K562 (cell line): ENCODE results near the gene ZMIZ1. TPM values are rescaled to one million over a fixed set of nuclear protein-coding genes. Genes with fewer than 3 reads are reported as not detected.

Source experiments
- BDP1 ChIP-seq: IDR thresholded peaks from 3 replicates; pipeline ENCODE4 v1.6.1; 2011; ENCODE audit not compliant: insufficient read length, insufficient read depth
- CAMTA2 ChIP-seq: fragments of 250-450 bp; sonication (Bioruptor Pico); conservative IDR thresholded peaks from 2 replicates; pipeline ENCODE4 v1.5.1; 2022
- CHD4 ChIP-seq: fragments of 200-600 bp; sonication (generic); IDR thresholded peaks from 3 replicates; pipeline ENCODE4 v1.6.1; 2012; ENCODE audit warnings: low read depth, mild to moderate bottlenecking, mixed read lengths, low read length, inconsistent platforms; ENCODE audit not compliant: insufficient read depth, insufficient replicate concordance, poor library complexity, severe bottlenecking
- JUN ChIP-seq, 2 experiments: sonication (generic) in 1 of 2; formaldehyde crosslinking in 1 of 2; IDR thresholded peaks; 2 replicates each; pipeline versions ENCODE4 v1.6.1 to v1.8.0; 2012 to 2022; ENCODE audit warnings: borderline replicate concordance in 2 of 2, mild to moderate bottlenecking in 2 of 2, improper control_type of control experiment in 1 of 2, low read depth in 1 of 2, low read length in 1 of 2, missing genetic modification reagents in 1 of 2
- LEF1 ChIP-seq: fragments of 450-650 bp; IDR thresholded peaks from 2 replicates; pipeline ENCODE4 v1.6.1; 2016; ENCODE audit warnings: mild to moderate bottlenecking
- MED1 ChIP-seq: sonication (generic); formaldehyde crosslinking; IDR thresholded peaks from 2 replicates; pipeline ENCODE4 v1.8.1; 2023; ENCODE audit warnings: missing genetic modification reagents, borderline replicate concordance
- NR2C2 ChIP-seq, 2 experiments: fragments of 200-800 bp in 1 of 2; sonication (Bioruptor generic) in 1 of 2; sonication (generic) in 1 of 2; formaldehyde crosslinking in 1 of 2; IDR thresholded peaks; 2 replicates each; pipeline versions ENCODE4 v1.6.1 to v1.8.0; 2016 to 2022; ENCODE audit warnings: mild to moderate bottlenecking in 1 of 2, missing compliant biosample characterization in 1 of 2, missing genetic modification characterization in 1 of 2, missing genetic modification reagents in 1 of 2
- PCBP2 ChIP-seq: fragments of 200-400 bp; formaldehyde crosslinking; IDR thresholded peaks from 2 replicates; pipeline ENCODE4 v1.6.1; 2018; ENCODE audit warnings: low read length, low read depth, mild to moderate bottlenecking, moderate library complexity; ENCODE audit not compliant: poor library complexity, severe bottlenecking
- POLR2H ChIP-seq: IDR thresholded peaks from 2 replicates; pipeline ENCODE4 v1.6.1; 2016; ENCODE audit warnings: missing genetic modification characterization, low read depth, mild to moderate bottlenecking, control low read depth, missing compliant biosample characterization, moderate library complexity
- RAD21 ChIP-seq, 2 experiments: fragments of 250-450 bp in 1 of 2; fragments of 450-650 bp in 1 of 2; sonication (Bioruptor Pico) in 1 of 2; formaldehyde crosslinking in 1 of 2; IDR thresholded peaks in 1 of 2; conservative IDR thresholded peaks in 1 of 2; 2 replicates each; pipeline versions ENCODE4 v1.4.0 to v1.8.0; 2020 to 2022; ENCODE audit warnings: mild to moderate bottlenecking in 2 of 2, moderate library complexity in 1 of 2
- RB1 ChIP-seq: fragments of 450-650 bp; IDR thresholded peaks from 2 replicates; pipeline ENCODE4 v1.6.1; 2017; ENCODE audit warnings: low read depth, mild to moderate bottlenecking
- RUNX1 ChIP-seq: sonication (generic); IDR thresholded peaks from 2 replicates; pipeline ENCODE4 v1.6.1; 2016; ENCODE audit warnings: antibody characterized with exemption, low read depth
- TAF15 ChIP-seq: fragments of 200-400 bp; formaldehyde crosslinking; IDR thresholded peaks from 2 replicates; pipeline ENCODE4 v1.6.1; 2017; ENCODE audit warnings: mild to moderate bottlenecking, low read depth, low read length, moderate library complexity
- TGIF2 ChIP-seq: sonication (generic); formaldehyde crosslinking; IDR thresholded peaks from 2 replicates; pipeline ENCODE4 v1.8.1; 2022; ENCODE audit warnings: mild to moderate bottlenecking, missing genetic modification reagents, moderate library complexity
- ZKSCAN1 ChIP-seq: fragments of 150-350 bp; IDR thresholded peaks from 2 replicates; pipeline ENCODE4 v1.6.1; 2016; ENCODE audit warnings: low read depth, low read length
- ZNF133 ChIP-seq: fragments of 250-450 bp; sonication (Bioruptor Pico); IDR thresholded peaks from 2 replicates; pipeline ENCODE4 v1.4.0; 2020; ENCODE audit warnings: mild to moderate bottlenecking
- ZNF239 ChIP-seq: fragments of 250-450 bp; sonication (Bioruptor Pico); IDR thresholded peaks from 2 replicates; pipeline ENCODE4 v1.4.0; 2020; ENCODE audit warnings: mild to moderate bottlenecking
- ZNF324 ChIP-seq: fragments of 250-450 bp; sonication (Bioruptor Pico); IDR thresholded peaks from 2 replicates; pipeline ENCODE4 v1.4.0; 2020; ENCODE audit warnings: mild to moderate bottlenecking
- polyA plus RNA-seq, 8 experiments: library from polyadenylated mRNA; depleted of rRNA in 4 of 8; stranded (reverse) in 5 of 8; unstranded in 3 of 8; fragments of >200 nt; fragmentation: Nextera tagmentation in 2 of 8; fragmentation: Illumina TruSeq in 1 of 8; extraction: Ambion mirVana in 2 of 8; extraction: Trizol in 1 of 8; gene quantifications; 2 replicates each; pipeline versions ENCODE4 v1.2.1 to v1.2.3, GENCODE V29; 2011 to 2014; ENCODE audit warnings: inconsistent platforms in 1 of 8, missing spikeins in 1 of 8
- total RNA-seq, 7 experiments: library from RNA; depleted of rRNA in 6 of 7; stranded (reverse); fragments of >200 nt in 6 of 7; fragmentation: Illumina TruSeq in 2 of 7; extraction: Trizol in 2 of 7; gene quantifications; 2 replicates each; pipeline versions ENCODE4 v1.2.1 to v1.2.3, GENCODE V29; 2011 to 2021; ENCODE audit warnings: low replicate concordance in 1 of 7
- TF ChIP-seq, protein P1 (sequence below), 2 experiments: IDR thresholded peaks in 1 of 2; conservative IDR thresholded peaks in 1 of 2; 2 replicates each; pipeline ENCODE4 v1.6.1; 2016; ENCODE audit warnings: low read depth in 2 of 2, mild to moderate bottlenecking in 1 of 2, missing compliant biosample characterization in 1 of 2, missing genetic modification characterization in 1 of 2, moderate library complexity in 1 of 2
- TF ChIP-seq, protein P2 (sequence below): fragments of 250-450 bp; sonication (Bioruptor Pico); IDR thresholded peaks from 2 replicates; pipeline ENCODE4 v1.8.0; 2022; ENCODE audit warnings: inconsistent platforms
- TF ChIP-seq, protein P3 (sequence below), 2 experiments: fragments of 200-800 bp in 1 of 2; sonication (Bioruptor generic) in 1 of 2; sonication (generic) in 1 of 2; formaldehyde crosslinking in 1 of 2; IDR thresholded peaks in 1 of 2; conservative IDR thresholded peaks in 1 of 2; 2 replicates each; pipeline versions ENCODE4 v1.5.0 to v1.6.1; 2016 to 2020; ENCODE audit warnings: missing compliant biosample characterization in 1 of 2, missing genetic modification characterization in 1 of 2, missing genetic modification reagents in 1 of 2

The ZMIZ1 gene
- total and polyA plus RNA-seq, 9 of the 15 experiments (the other 6 are each of a cell fraction or from before 2014, with no cell fraction given): 1.0 to 37.3 (median 4.3) TPM

DNA sequence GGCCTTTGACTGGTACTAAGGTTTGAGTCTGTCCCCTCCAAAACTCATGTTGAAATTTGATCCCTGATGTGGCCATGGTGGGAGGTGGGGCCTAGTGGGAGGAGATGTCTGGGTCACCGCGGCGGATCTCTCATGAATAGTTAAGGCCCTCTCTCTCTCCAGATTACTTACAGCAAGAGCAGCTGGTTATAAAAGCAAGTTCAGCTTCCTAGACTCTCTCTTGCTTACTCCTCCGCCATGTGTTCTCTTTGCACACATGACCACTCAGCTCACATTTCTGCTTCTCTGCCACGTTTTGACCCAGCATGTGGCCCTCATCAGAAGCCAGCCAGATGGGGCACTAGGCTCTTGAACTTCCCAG, 29.9 kb upstream of the ZMIZ1 start (continued):
- TF ChIP-seq RUNX1: no peak
- TF ChIP-seq JUN (IDR thresholded peaks at IDR 0.05; ENCODE audit: borderline replicate concordance, low read depth, low read length): no peak
- TF ChIP-seq JUN (CRISPR knock-in tag; IDR thresholded peaks at IDR 0.05; ENCODE audit: borderline replicate concordance): no peak
- TF ChIP-seq RAD21 (CRISPR knock-in tag; conservative IDR thresholded peaks at IDR 0.05 in 1 of 2, IDR thresholded peaks at IDR 0.05 in 1 of 2): no peak
- TF ChIP-seq NR2C2 (CRISPR knock-in tag; IDR thresholded peaks at IDR 0.05): no peak
- no peak; the same call in 1 of the 2 replicates for TF ChIP-seq NR2C2 (tag; IDR thresholded peaks at IDR 0.05)
- no peak for TF ChIP-seq TAF15
- no peak for TF ChIP-seq ZKSCAN1
- no peak for TF ChIP-seq CHD4
- TF ChIP-seq ZNF324 (CRISPR knock-in tag): no peak
- no peak for TF ChIP-seq TGIF2 (CRISPR knock-in tag)
- TF ChIP-seq, protein P1, sequence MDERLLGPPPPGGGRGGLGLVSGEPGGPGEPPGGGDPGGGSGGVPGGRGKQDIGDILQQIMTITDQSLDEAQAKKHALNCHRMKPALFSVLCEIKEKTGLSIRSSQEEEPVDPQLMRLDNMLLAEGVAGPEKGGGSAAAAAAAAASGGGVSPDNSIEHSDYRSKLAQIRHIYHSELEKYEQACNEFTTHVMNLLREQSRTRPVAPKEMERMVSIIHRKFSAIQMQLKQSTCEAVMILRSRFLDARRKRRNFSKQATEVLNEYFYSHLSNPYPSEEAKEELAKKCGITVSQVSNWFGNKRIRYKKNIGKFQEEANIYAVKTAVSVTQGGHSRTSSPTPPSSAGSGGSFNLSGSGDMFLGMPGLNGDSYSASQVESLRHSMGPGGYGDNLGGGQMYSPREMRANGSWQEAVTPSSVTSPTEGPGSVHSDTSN (CRISPR knock-in tag; IDR thresholded peaks at IDR 0.05; ENCODE audit: low read depth): no peak
- TF ChIP-seq, protein P1 (tag; conservative IDR thresholded peaks at IDR 0.05; ENCODE audit: low read depth): no peak
- no peak for TF ChIP-seq ZNF239
- TF ChIP-seq MED1 (CRISPR knock-in tag): no peak
- TF ChIP-seq CAMTA2 (CRISPR knock-in tag): no peak
- TF ChIP-seq, protein P2, sequence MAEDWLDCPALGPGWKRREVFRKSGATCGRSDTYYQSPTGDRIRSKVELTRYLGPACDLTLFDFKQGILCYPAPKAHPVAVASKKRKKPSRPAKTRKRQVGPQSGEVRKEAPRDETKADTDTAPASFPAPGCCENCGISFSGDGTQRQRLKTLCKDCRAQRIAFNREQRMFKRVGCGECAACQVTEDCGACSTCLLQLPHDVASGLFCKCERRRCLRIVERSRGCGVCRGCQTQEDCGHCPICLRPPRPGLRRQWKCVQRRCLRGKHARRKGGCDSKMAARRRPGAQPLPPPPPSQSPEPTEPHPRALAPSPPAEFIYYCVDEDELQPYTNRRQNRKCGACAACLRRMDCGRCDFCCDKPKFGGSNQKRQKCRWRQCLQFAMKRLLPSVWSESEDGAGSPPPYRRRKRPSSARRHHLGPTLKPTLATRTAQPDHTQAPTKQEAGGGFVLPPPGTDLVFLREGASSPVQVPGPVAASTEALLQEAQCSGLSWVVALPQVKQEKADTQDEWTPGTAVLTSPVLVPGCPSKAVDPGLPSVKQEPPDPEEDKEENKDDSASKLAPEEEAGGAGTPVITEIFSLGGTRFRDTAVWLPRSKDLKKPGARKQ: no peak
- TF ChIP-seq BDP1: no peak
- no peak for TF ChIP-seq ZNF133 (CRISPR knock-in tag)
- TF ChIP-seq LEF1: 0 out of 2 replicates have a peak, but pooled peaks have one; percentile 56
- TF ChIP-seq RB1: no peak
- no peak for TF ChIP-seq POLR2H (tag)
- TF ChIP-seq, protein P3, sequence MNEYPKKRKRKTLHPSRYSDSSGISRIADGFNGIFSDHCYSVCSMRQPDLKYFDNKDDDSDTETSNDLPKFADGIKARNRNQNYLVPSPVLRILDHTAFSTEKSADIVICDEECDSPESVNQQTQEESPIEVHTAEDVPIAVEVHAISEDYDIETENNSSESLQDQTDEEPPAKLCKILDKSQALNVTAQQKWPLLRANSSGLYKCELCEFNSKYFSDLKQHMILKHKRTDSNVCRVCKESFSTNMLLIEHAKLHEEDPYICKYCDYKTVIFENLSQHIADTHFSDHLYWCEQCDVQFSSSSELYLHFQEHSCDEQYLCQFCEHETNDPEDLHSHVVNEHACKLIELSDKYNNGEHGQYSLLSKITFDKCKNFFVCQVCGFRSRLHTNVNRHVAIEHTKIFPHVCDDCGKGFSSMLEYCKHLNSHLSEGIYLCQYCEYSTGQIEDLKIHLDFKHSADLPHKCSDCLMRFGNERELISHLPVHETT (CRISPR knock-in tag; conservative IDR thresholded peaks at IDR 0.05 in 1 of 2, IDR thresholded peaks at IDR 0.05 in 1 of 2): no peak
- no peak for TF ChIP-seq PCBP2
